B cell (primary cell): ENCODE data around the gene CTIF.

Experiments used
- CTCF ChIP-seq: fragments of 200-600 bp; IDR thresholded peaks from one replicate; pipeline ENCODE4 v1.8.0; 2022; ENCODE audit warnings: antibody characterized with exemption, mild to moderate bottlenecking
- EZH2 ChIP-seq: IDR thresholded peaks from 2 replicates; pipeline ENCODE4 v1.6.1; 2012; ENCODE audit warnings: borderline replicate concordance, low read depth, mild to moderate bottlenecking, moderate library complexity, low read length; ENCODE audit not compliant: insufficient read depth, poor library complexity, severe bottlenecking

- TF ChIP-seq CTCF (no peak), EZH2 (no peak)
Observed at GRCh38 chr18:48862678-48863270, 323.9 kb downstream of the CTIF start.
